DMS53 (cell line): ENCODE measurements around the gene RHBDF1.
"Not testable (repeated sequence)": the region's sequence is repeated elsewhere in the genome, so short reads cannot be mapped to it uniquely, and the experiment has no call there.

ENCODE experiments used
- DNase-seq: peaks from one replicate; lab custom pipeline; 2025; lab: John Stamatoyannopoulos, UW

The RHBDF1 gene

GRCh38 chr16:36336-36984 lies 36.0 kb downstream of the RHBDF1 start:
- no peak for DNase-seq

GRCh38 chr16:35678-36305 lies 36.6 kb downstream of the RHBDF1 start:
- no peak for DNase-seq

DNA sequence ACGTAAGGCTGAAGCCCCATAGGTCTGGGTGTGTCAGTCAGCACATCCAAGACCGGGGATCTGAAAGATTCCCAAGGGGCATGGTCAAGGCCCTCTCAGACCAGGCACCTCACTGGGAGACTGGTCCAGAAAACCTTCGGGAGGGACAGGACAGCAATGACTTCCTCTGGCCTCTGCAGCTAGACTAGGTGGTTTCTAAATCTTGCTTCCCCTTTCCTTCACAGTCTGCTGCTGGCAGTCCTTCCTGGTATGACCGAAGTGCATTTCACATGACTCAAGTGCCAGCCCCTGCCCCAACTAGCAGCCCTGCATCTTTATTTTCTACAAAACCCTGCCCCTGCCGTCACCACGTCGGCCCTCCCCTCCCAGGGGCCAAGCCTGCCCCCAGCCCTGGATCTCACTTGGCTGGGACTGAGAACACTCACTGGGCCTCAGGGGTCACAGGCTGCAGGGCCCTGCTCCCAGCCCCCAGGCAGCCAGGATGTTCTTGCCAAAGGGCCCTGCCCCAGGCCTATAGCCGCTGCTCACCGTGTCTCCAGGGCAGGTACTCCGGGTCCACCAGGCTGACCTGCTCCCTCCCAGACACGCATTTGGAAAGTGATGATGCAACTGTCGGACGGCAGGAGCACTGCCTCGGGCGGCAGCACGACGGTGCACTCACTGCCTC lies 37.3 kb downstream of the RHBDF1 start:
- DNase-seq, result no peak

DNA sequence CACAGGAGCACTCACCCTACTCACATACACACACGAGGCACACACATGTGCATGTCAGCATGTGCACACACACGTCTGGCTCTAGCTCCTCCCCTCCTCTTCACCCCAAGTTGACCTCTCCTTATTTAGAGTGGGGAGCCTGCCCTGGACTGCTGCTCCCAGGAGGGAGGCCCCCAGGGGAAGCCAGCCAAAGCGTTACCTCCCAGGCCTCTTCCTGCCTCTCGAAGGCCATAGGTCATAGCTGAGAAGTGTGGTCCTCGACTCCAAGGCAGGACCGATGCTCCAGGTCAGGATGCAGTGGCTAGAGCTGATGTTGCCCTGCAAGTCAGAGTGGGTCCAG lies 37.8 kb downstream of the RHBDF1 start:
- no peak for DNase-seq

- no peak for DNase-seq
These were observed 38.4 kb downstream of the RHBDF1 start for GRCh38 chr16:33877-34647.

GRCh38 chr16:33154-33876 lies 39.1 kb downstream of the RHBDF1 start:
- DNase-seq, result not testable (repeated sequence)

GRCh38 chr16:30627-31026 lies 41.8 kb downstream of the RHBDF1 start:
- peak; percentile 35 for DNase-seq

GRCh38 chr16:25926-26348 lies 46.5 kb downstream of the RHBDF1 start:
- not testable (repeated sequence) for DNase-seq

- not testable (repeated sequence) for DNase-seq
These were observed 48.3 kb downstream of the RHBDF1 start for GRCh38 chr16:24151-24550.

DNA sequence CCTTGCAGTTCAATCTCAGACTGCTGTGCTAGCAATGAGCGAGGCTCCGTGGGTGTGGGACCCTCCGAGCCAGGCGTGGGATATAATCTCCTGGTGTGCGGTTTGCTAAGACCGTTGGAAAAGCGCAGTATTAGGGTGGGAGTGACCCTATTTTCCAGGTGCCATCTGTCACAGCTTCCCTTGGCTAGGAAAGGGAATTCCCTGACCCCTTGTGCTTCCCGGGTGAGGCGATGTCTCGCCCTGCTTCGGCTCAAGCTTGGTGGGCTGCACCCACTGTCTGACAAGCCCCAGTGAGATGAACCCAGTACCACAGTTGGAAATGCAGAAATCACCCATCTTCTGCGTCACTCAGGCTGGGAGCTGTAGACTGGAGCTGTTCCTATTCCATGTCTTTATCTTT lies 51.5 kb downstream of the RHBDF1 start:
- DNase-seq, result not testable (repeated sequence)

DNA sequence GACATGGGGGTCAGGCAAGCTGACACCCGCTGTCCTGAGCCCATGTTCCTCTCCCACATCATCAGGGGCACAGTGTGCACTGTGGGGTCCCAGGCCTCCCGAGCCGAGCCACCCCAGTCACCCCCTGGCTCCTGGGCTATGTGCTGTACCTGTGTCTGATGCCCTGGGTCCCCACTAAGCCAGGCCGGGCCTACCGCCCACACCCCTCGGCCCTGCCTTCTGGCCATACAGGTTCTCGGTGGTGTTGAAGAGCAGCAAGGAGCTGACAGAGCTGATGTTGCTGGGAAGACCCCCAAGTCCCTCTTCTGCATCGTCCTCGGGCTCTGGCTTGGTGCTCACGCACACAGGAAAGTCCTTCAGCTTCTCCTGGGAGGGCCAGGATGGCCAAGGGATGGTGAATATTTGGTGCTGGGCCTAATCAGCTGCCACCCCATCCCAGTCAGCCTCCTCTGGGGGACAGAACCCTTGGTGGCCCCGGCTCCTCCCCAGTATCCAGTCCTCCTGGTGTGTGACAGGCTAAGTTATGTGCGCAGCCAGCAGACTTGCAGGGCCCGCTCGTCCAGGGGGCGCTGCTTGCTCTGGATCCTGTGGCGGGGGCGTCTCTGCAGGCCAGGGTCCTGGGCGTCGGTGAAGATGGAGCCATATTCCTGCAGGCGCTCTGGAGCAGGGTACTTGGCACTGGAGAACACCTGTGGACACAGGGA lies 55.2 kb downstream of the RHBDF1 start:
- DNase-seq, result not testable (repeated sequence)

- DNase-seq, result peak; percentile 83
These were observed 61.7 kb downstream of the RHBDF1 start for GRCh38 chr16:10772-11171.

- peak; percentile 31 for DNase-seq
These were observed 62.3 kb downstream of the RHBDF1 start for GRCh38 chr16:9903-10665.
